K562 (cell line): ENCODE results near the gene CYP11A1. TPM values are rescaled to one million over a fixed set of nuclear protein-coding genes. Genes with fewer than 3 reads are reported as not detected.

Source experiments
- ATF7 ChIP-seq: fragments of 450-650 bp; IDR thresholded peaks from 2 replicates; pipeline ENCODE4 v1.7.1; 2014; ENCODE audit warnings: mild to moderate bottlenecking, moderate library complexity
- BCOR ChIP-seq: fragments of 450-650 bp; IDR thresholded peaks from 2 replicates; pipeline ENCODE4 v1.6.1; 2016
- ESRRA ChIP-seq: fragments of 450-650 bp; IDR thresholded peaks from 2 replicates; pipeline ENCODE4 v1.6.1; 2014; ENCODE audit warnings: low read depth, mild to moderate bottlenecking, moderate library complexity, borderline replicate concordance
- FOXJ2 ChIP-seq: fragments of 200-800 bp; sonication (Bioruptor generic); IDR thresholded peaks from 2 replicates; pipeline ENCODE4 v1.6.1; 2016; ENCODE audit warnings: missing genetic modification characterization, missing compliant biosample characterization
- L3MBTL2 ChIP-seq: fragments of 450-650 bp; IDR thresholded peaks from 2 replicates; pipeline ENCODE4 v1.6.1; 2016; ENCODE audit warnings: mild to moderate bottlenecking, moderate library complexity
- LEF1 ChIP-seq: fragments of 450-650 bp; IDR thresholded peaks from 2 replicates; pipeline ENCODE4 v1.6.1; 2016; ENCODE audit warnings: mild to moderate bottlenecking
- MCM7 ChIP-seq, 2 experiments: fragments of 450-650 bp; IDR thresholded peaks; 2 replicates each; pipeline ENCODE4 v1.6.1; 2016 to 2018
- MED1 ChIP-seq: sonication (generic); formaldehyde crosslinking; IDR thresholded peaks from 2 replicates; pipeline ENCODE4 v1.8.1; 2023; ENCODE audit warnings: missing genetic modification reagents, borderline replicate concordance
- NUFIP1 ChIP-seq: fragments of 450-650 bp; IDR thresholded peaks from 2 replicates; pipeline ENCODE4 v1.6.1; 2018; ENCODE audit not compliant: partially characterized antibody
- RUNX1 ChIP-seq: sonication (generic); IDR thresholded peaks from 2 replicates; pipeline ENCODE4 v1.6.1; 2016; ENCODE audit warnings: antibody characterized with exemption, low read depth
- SAFB ChIP-seq: fragments of 200-400 bp; formaldehyde crosslinking; IDR thresholded peaks from 2 replicates; pipeline ENCODE4 v1.6.1; 2017; ENCODE audit warnings: low read depth, low read length, borderline replicate concordance
- THRAP3 ChIP-seq: fragments of 450-650 bp; IDR thresholded peaks from 2 replicates; pipeline ENCODE4 v1.6.1; 2016; ENCODE audit warnings: mild to moderate bottlenecking, inconsistent platforms, borderline replicate concordance
- ZFPM2 ChIP-seq: fragments of 250-450 bp; sonication (Bioruptor Pico); IDR thresholded peaks from 2 replicates; pipeline ENCODE4 v1.5.1; 2022; ENCODE audit warnings: mild to moderate bottlenecking
- polyA plus RNA-seq, 8 experiments: library from polyadenylated mRNA; depleted of rRNA in 4 of 8; stranded (reverse) in 5 of 8; unstranded in 3 of 8; fragments of >200 nt; fragmentation: Nextera tagmentation in 2 of 8; fragmentation: Illumina TruSeq in 1 of 8; extraction: Ambion mirVana in 2 of 8; extraction: Trizol in 1 of 8; gene quantifications; 2 replicates each; pipeline versions ENCODE4 v1.2.1 to v1.2.3, GENCODE V29; 2011 to 2014; ENCODE audit warnings: inconsistent platforms in 1 of 8, missing spikeins in 1 of 8
- total RNA-seq, 7 experiments: library from RNA; depleted of rRNA in 6 of 7; stranded (reverse); fragments of >200 nt in 6 of 7; fragmentation: Illumina TruSeq in 2 of 7; extraction: Trizol in 2 of 7; gene quantifications; 2 replicates each; pipeline versions ENCODE4 v1.2.1 to v1.2.3, GENCODE V29; 2011 to 2021; ENCODE audit warnings: low replicate concordance in 1 of 7
- TF ChIP-seq, protein P1 (sequence below): fragments of 450-650 bp; conservative IDR thresholded peaks from 2 replicates; pipeline ENCODE4 v1.6.1; 2016; ENCODE audit warnings: missing genetic modification characterization, low read depth, mild to moderate bottlenecking, control low read depth, missing compliant biosample characterization
- TF ChIP-seq, protein P2 (sequence below): fragments of 250-450 bp; sonication (Bioruptor Pico); IDR thresholded peaks from 2 replicates; pipeline ENCODE4 v1.5.0; 2021; ENCODE audit warnings: mild to moderate bottlenecking, moderate library complexity
- TF ChIP-seq, protein P3 (sequence below), 2 experiments: fragments of 450-650 bp; IDR thresholded peaks; 2 replicates each; pipeline ENCODE4 v1.6.1; 2016; ENCODE audit warnings: mild to moderate bottlenecking in 2 of 2, borderline replicate concordance in 1 of 2, low read depth in 1 of 2, moderate library complexity in 1 of 2

Gene CYP11A1
- total and polyA plus RNA-seq, 9 of the 15 experiments (the other 6 are each of a cell fraction or from before 2014, with no cell fraction given): 0.06 to 0.24 (median 0.10) TPM; not detected in 4

DNA sequence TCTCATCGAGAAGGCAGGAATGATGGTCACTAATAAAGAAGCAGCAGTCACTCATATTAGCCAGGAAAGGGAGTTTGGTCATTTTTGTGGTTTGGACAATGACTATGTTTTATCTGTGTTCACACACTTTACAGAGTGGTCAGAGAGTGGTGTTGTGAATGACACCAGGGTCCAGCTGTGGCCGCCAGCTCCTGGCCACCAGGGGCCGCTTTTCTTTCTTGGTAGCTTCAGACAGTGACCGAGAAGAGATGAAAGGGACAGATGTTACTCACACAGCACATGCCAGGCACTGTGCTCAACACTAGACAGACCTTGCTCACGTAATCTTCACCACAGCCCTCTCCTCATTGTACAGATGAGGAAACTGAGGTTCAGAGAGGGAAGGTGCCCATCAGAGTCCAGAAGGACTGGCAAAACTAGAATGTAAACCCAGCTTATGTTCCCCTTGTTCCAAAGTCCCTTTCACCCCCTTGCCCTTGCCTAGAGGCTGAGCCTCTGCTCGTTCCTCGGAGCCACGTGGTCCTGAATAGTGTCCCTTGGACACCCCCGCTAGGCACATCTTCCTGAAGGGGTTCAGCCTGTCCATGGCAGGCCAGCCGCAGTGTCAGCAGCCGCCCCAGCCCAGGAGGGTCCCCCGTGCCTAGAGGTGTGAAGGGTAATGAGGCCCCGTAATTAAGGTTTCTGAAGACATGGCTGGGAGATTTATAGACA, 55.6 kb downstream of the CYP11A1 start (continued):
- TF ChIP-seq, protein P1, sequence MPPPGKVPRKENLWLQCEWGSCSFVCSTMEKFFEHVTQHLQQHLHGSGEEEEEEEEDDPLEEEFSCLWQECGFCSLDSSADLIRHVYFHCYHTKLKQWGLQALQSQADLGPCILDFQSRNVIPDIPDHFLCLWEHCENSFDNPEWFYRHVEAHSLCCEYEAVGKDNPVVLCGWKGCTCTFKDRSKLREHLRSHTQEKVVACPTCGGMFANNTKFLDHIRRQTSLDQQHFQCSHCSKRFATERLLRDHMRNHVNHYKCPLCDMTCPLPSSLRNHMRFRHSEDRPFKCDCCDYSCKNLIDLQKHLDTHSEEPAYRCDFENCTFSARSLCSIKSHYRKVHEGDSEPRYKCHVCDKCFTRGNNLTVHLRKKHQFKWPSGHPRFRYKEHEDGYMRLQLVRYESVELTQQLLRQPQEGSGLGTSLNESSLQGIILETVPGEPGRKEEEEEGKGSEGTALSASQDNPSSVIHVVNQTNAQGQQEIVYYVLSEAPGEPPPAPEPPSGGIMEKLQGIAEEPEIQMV: no peak
- TF ChIP-seq, protein P2, sequence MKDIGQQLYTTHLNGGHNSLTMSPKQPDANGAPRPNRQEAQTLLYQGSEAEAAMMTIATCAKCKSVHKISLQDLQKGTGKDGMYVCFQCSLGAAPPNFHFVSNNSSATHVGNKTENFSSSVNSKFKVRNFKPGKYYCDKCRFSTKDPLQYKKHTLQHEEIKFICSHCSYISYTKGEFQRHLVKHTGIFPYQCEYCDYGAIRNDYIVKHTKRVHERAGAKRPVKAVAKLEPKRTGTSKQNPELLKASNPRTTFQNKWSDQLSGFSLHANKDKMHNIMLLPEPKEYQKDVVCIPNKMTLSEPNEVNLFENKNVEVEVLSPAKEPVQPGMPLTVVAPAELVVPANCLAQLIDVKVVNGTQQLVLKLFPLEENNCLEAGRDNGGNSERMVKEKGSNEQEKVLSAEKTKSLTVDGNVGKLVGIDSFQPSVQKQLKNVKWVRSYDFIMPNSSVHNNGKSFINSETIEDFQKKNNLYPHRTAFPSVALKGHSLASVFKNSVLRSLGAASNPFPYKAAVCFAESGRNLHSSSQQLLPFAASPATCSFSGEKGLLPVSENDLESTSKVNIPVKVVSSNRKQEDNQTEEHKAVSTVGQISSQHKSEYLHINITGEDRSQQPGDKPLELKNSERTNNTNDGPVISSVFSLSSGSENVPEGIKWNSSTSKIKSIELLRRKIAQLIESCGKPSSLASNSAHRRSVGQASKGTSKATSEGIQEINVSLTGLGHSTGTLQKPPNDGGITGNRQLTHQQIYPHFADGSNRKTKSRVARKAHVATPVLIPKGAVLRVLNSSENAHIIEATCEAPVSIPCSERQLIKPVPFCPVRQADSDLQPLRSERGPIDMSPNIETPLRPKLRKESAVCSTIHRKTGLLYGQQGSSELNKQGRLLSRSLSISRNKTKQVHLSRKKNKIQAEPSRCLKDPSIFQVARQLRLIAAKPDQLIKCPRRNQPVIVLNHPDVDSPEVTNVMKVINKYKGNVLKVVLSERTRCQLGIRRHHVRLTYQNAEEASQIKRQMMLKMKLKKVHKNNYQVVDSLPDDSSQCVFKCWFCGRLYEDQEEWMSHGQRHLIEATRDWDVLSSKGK (CRISPR knock-in tag): no peak
- TF ChIP-seq NUFIP1 (no peak), BCOR (peak; percentile 41; the same call in 1 of the 2 replicates), THRAP3 (no peak), MED1 (CRISPR knock-in tag) (no peak), MCM7 (IDR thresholded peaks at IDR 0.05) (no peak), ESRRA (peak; percentile 81; the same call in 1 of the 2 replicates), LEF1 (peak; percentile 55; the same call in 1 of the 2 replicates), FOXJ2 (tag) (no peak), RUNX1 (no peak), L3MBTL2 (peak; percentile 93), ATF7 (peak; percentile 72; the same call in 1 of the 2 replicates), SAFB (no peak), ZFPM2 (CRISPR knock-in tag) (no peak)
- TF ChIP-seq, protein P3, sequence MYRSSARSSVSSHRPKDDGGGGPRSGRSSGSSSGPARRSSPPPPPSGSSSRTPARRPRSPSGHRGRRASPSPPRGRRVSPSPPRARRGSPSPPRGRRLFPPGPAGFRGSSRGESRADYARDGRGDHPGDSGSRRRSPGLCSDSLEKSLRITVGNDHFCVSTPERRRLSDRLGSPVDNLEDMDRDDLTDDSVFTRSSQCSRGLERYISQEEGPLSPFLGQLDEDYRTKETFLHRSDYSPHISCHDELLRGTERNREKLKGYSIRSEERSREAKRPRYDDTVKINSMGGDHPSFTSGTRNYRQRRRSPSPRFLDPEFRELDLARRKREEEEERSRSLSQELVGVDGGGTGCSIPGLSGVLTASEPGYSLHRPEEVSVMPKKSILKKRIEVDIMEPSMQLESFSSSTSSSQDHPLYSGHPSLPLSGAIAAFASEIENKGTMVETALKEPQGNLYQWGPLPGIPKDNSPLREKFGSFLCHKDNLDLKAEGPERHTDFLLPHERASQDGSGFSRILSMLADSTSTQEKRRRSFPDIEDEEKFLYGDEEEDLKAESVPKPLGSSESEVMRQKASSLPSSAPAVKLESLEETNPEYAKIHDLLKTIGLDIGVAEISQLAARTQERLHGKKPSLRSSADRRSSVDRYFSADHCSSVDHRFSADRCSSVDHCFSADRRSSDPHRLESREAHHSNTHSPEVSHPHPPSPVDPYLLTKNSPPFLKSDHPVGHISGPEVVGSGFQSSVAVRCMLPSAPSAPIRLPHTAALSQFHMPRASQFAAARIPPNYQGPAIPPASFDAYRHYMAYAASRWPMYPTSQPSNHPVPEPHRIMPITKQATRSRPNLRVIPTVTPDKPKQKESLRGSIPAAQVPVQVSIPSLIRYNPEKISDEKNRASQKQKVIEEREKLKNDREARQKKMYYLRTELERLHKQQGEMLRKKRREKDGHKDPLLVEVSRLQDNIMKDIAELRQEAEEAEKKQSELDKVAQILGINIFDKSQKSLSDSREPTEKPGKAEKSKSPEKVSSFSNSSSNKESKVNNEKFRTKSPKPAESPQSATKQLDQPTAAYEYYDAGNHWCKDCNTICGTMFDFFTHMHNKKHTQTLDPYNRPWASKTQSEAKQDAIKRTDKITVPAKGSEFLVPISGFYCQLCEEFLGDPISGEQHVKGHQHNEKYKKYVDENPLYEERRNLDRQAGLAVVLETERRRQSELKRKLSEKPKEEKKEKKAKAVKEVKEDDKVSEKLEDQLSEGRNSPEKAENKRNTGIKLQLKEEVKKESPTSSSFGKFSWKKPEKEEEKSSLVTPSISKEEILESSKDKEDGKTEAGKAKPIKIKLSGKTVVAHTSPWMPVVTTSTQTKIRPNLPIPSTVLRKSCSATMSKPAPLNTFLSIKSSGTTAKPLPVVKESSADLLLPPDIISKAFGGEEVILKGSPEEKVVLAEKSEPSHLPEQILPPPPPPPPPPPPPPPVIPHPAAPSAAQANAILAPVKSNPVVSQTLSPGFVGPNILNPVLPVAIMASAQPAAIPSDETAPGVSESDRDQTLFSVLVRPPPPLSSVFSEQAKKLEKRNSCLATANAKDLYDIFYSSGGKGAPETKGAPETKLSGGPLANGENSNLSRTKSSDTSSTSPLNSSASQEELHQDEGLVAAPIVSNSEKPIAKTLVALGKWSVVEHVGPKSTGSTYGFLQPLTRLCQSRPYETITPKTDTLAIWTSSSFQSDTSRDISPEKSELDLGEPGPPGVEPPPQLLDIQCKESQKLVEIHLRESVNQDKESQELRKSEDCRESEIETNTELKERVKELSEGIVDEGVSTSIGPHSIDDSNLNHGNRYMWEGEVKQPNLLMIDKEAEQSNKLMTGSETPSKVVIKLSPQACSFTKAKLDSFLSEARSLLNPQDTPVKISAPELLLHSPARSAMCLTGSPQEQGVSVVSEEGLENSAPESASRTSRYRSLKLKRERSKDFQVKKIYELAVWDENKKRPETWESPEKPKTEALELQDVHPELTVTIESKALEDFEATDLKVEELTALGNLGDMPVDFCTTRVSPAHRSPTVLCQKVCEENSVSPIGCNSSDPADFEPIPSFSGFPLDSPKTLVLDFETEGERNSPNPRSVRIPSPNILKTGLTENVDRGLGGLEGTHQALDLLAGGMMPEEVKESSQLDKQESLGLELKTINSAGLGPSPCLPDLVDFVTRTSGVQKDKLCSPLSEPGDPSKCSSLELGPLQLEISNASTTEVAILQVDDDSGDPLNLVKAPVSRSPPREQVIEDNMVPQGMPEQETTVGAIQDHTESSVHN (IDR thresholded peaks at IDR 0.05; ENCODE audit: borderline replicate concordance in 1 of 2, low read depth in 1 of 2): no peak
